Mucosa of descending colon (tissue), 3 donors: ENCODE results near the gene TBCC. TPM values are rescaled to one million over a fixed set of nuclear protein-coding genes. Genes with fewer than 3 reads are reported as not detected.

Source experiments
- ATAC-seq: fragments of 200-7000 bp; cut with Tn5 transposase; one replicate; pipeline ENCODE4 v1.9.1; 2020; ENCODE audit warnings: mild to moderate bottlenecking, moderate library complexity
- DNase-seq, 3 donors: peaks; one replicate each; pipeline ENCODE4 v3.0.0-alpha.2; 2020
- H3K36me3 ChIP-seq: fragments of 200-600 bp; one replicate; pipeline ENCODE4 v1.8.0; 2021; ENCODE audit warnings: low read depth, mild to moderate bottlenecking
- H3K4me1 ChIP-seq: fragments of 200-600 bp; one replicate; pipeline ENCODE4 v1.8.0; 2021; ENCODE audit warnings: low read depth, mild to moderate bottlenecking
- H3K4me3 ChIP-seq: fragments of 200-600 bp; one replicate; pipeline ENCODE4 v1.8.0; 2021; ENCODE audit warnings: mild to moderate bottlenecking
- H3K9me3 ChIP-seq: fragments of 200-600 bp; one replicate; pipeline ENCODE4 v1.8.0; 2021; ENCODE audit warnings: mild to moderate bottlenecking
- intact Hi-C, 2 donors: fragments of 100-400 bp; cut with DNase I in 1 of 2; cut with micrococcal nuclease in 1 of 2; formaldehyde crosslinking; loops; one replicate each; pipeline versions ENCODE4 v1.11.0 to v1.11.1; 2022; cut with DNase I, micrococcal nuclease
- total RNA-seq, 3 donors: library from RNA; stranded (reverse); fragmentation: NEBNext Ultra II Directional in 2 of 3; extraction: Animal tissue kit (Norgen Biotek cat#: 25700) in 2 of 3; gene quantifications; one replicate each; pipeline versions ENCODE4 v1.2.1 to v1.2.4, GENCODE V29; 2021 to 2023
- TF ChIP-seq, protein P1 (sequence below): fragments of 200-600 bp; IDR thresholded peaks from one replicate; pipeline ENCODE4 v1.8.0; 2022; ENCODE audit warnings: antibody characterized with exemption, mild to moderate bottlenecking
- donor health status: DM: no; HTN: no; CAD: no; lungs with moderate emphysema.
- donor health status: DM: no; HTN: no; CAD: no.
- donor health status: DM: no; HTN: yes; CAD: no.

TBCC gene
- total RNA-seq, 3 donors from 2014 or later: 22.6 to 35.3 (median 26.6) TPM

DNA sequence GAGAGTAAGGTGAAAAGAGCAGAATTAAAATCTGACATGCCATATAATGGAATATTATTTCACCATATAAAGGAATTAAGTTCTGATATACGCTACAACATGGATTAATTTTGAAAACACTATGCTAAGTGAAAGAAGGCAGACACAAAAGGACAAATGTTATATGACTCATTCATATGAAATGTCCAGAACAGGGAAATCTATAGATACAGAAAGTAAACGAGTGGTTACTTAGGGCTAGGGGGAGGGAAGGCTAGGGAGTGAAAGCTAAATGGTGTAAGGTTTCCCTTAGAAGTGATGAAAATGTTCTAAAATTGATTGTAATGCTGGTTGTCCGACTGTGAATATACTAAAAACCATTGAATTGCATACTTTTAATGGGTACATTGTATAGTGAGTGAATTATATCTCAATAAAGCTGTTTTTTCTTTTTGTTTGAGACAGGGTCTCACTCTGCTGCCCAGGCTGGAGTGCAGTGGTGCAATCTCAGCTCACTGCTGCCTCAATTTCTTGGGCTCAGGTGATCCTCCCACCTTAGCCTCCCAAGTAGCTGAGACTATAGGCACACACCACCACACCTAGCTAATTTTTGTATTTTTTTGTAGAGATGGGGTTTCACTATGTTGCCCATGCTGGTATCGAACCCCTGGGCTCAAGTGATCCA lies 31.7 kb downstream of the TBCC start:
- intact Hi-C loops: no loop called here
- DNase-seq (no peak), ATAC-seq (no peak)
- Histone ChIP-seq H3K9me3 (peaks cover 2% of the 10 kb centered on the region), H3K4me3 (no peak overlapping the region), H3K4me1 (no peaks in the 10 kb centered on the region), H3K36me3 (no peaks in the 10 kb centered on the region)
- TF ChIP-seq, protein P1, sequence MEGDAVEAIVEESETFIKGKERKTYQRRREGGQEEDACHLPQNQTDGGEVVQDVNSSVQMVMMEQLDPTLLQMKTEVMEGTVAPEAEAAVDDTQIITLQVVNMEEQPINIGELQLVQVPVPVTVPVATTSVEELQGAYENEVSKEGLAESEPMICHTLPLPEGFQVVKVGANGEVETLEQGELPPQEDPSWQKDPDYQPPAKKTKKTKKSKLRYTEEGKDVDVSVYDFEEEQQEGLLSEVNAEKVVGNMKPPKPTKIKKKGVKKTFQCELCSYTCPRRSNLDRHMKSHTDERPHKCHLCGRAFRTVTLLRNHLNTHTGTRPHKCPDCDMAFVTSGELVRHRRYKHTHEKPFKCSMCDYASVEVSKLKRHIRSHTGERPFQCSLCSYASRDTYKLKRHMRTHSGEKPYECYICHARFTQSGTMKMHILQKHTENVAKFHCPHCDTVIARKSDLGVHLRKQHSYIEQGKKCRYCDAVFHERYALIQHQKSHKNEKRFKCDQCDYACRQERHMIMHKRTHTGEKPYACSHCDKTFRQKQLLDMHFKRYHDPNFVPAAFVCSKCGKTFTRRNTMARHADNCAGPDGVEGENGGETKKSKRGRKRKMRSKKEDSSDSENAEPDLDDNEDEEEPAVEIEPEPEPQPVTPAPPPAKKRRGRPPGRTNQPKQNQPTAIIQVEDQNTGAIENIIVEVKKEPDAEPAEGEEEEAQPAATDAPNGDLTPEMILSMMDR: no peak

DNA sequence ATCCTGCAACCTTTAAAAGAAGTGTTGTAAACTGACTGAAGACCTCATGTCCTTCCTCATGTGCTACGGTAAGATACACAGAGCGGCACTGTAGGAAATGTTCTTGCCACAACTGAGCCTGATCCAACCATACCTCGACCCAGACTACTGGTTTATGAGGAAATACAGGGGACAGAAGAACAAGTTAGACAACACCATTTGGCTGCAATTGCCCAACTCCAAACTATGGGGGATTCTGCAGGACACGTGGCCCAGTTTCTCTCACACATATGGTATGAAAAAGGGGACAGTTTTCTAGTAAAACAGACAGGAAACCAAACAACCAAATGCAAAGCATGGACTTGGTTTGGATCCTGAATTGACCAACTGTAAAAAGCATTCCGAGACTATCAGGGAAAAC lies 34.0 kb downstream of the TBCC start:
- no peaks in the 10 kb centered on the region for H3K4me1 ChIP-seq
- H3K36me3 ChIP-seq: no peaks in the 10 kb centered on the region
- peaks cover 2% of the 10 kb centered on the region for H3K9me3 ChIP-seq
- H3K4me3 ChIP-seq: no peak overlapping the region
- TF ChIP-seq, protein P1: no peak
- intact Hi-C loops: no loop called here
- ATAC-seq: no peak
- DNase-seq: no peak

DNA sequence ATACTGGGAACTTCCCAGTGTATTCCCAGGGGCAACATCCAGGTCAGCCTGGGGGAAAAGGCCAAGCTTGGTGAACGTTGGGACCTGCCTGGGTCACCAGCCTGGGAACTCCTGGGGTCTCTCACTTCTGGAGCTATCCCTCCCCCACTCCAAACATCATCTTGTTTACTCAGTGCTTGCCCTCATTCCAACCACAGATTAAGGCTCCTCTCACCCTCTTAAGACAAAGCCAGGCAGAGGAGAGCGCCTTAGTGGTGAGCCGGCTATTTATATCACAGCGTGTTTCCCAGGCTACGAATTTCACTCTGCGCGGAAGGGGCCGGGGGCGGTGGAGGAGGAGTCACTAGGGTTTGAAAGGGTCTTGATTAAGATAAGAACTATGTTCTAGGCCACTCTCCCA lies 35.6 kb downstream of the TBCC start:
- H3K36me3 ChIP-seq: no peaks in the 10 kb centered on the region
- TF ChIP-seq, protein P1: no peak
- H3K9me3 ChIP-seq: peaks cover 2% of the 10 kb centered on the region
- H3K4me1 ChIP-seq: no peaks in the 10 kb centered on the region
- DNase-seq: no peak
- no peak for ATAC-seq
- intact Hi-C loops: no loop called here
- H3K4me3 ChIP-seq: no peak overlapping the region

DNA sequence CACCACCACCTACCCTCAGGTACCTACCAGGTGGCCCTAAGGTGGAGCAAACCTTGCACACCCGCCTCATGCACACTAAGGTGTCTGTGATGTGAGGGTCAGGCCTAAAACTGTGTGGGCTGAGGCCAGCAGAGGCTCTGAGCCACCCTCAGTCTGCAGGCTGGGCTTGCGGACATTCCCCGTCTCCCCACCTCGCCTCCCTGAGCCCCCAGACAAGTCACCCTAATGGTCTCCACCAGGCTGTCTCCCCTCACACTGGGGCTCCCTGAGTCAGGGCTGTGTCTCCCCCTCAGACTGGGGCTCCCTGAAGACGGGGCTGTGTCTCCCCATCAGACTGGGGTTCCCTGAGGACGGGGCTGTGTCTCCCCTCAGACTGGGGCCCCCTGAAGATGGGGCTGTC lies 36.0 kb downstream of the TBCC start:
- intact Hi-C loops: no loop called here
- no peak for ATAC-seq
- Histone ChIP-seq H3K36me3 (no peaks in the 10 kb centered on the region), H3K4me1 (no peaks in the 10 kb centered on the region), H3K9me3 (peaks cover 2% of the 10 kb centered on the region), H3K4me3 (no peak overlapping the region)
- DNase-seq: no peak
- TF ChIP-seq, protein P1: no peak

DNA sequence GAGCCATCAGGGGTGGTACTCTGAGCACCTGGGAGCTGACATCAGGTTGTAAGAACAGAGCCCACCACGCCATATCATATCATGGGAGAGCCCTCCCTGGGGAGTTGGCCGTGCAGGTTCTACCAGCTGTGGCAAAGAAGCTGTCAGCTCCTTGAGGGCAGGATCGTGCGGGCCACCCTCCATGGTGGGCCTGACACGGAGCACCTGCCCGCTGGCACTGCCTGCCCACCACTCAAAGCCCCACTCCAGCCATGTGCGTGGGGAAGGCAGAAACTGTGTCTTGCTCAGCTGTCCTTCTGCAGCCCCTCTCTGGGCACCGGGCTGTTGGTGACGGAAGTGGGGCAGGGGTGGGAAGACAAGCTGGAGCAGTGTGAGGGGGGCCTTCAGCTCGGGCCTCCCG lies 37.8 kb downstream of the TBCC start:
- TF ChIP-seq, protein P1: no peak
- intact Hi-C loops: no loop called here
- ATAC-seq: no peak

DNA sequence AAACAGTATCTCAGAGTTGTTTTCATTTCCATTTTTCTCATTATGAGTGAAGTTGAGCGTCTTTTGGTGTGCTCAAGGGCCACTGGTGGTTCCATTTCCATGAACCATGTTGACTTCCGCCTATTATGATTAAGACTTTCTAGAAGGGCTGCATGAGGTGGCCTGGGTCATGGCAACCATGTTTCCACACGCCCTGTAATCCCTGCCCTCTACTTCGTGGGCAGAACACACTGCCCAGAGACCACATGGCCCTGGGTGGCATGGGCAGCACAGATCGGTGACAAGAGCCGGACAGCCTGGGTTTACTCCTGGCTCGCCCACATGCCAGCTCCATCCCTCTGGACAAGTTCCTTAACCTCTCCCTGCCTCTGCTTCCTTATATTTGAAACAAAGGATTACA lies 38.3 kb downstream of the TBCC start:
- H3K36me3 ChIP-seq: no peaks in the 10 kb centered on the region
- no peak overlapping the region for H3K4me3 ChIP-seq
- ATAC-seq: no peak
- peaks cover 2% of the 10 kb centered on the region for H3K9me3 ChIP-seq
- no peak for DNase-seq
- TF ChIP-seq, protein P1: no peak
- intact Hi-C loops: no loop called here
- H3K4me1 ChIP-seq: no peaks in the 10 kb centered on the region

More for the DNA sequence above, 37.8 kb downstream of the TBCC start:
- no peak for DNase-seq
- Histone ChIP-seq H3K9me3 (peaks cover 2% of the 10 kb centered on the region), H3K4me1 (no peaks in the 10 kb centered on the region), H3K4me3 (no peak overlapping the region), H3K36me3 (no peaks in the 10 kb centered on the region)
